ENCODE measurements around the gene COL6A2. TPM values are rescaled to one million over a fixed set of nuclear protein-coding genes. Genes with fewer than 3 reads are reported as not detected.
A peak's percentile ranks its signal among the peaks of the same experiment; 100 is the strongest.

Gene COL6A2
- 161 TPM for polyA plus RNA-seq (ENCODE audit: insufficient read length)
- long read RNA-seq, donor 1, transcript COL6A2-201 (28 exons, 3,461 nt): major isoform, 17 of 44 reads
- long read RNA-seq, donor 1, partial matches to known transcripts: 27 of 44 reads
- long read RNA-seq, donor 1, other reads (novel, unspliced or antisense): 0 of 44 reads
- long read RNA-seq, donor 2, transcript COL6A2-201 (28 exons, 3,461 nt): major isoform, 11 of 24 reads
- long read RNA-seq, donor 2, partial matches to known transcripts: 10 of 24 reads
- long read RNA-seq, donor 2, other reads (novel, unspliced or antisense): 0 of 24 reads
- long read RNA-seq, donor 3, partial matches to known transcripts: 5 of 9 reads
- long read RNA-seq, donor 3, other reads (novel, unspliced or antisense): 0 of 9 reads
- long read RNA-seq, donor 4: 0 reads
- long read RNA-seq, donor 5, transcript COL6A2-201 (28 exons, 3,461 nt): major isoform, 19 of 57 reads
- long read RNA-seq, donor 5, partial matches to known transcripts: 37 of 57 reads
- long read RNA-seq, donor 5, other reads (novel, unspliced or antisense): 0 of 57 reads
- long read RNA-seq, donor 6, transcript COL6A2-201 (28 exons, 3,461 nt): major isoform, 15 of 44 reads
- long read RNA-seq, donor 6, partial matches to known transcripts: 23 of 44 reads
- long read RNA-seq, donor 6, other reads (novel, unspliced or antisense): 5 of 44 reads
- long read RNA-seq, donor 7, transcript COL6A2-201 (28 exons, 3,461 nt): major isoform, 19 of 32 reads
- long read RNA-seq, donor 7, partial matches to known transcripts: 11 of 32 reads
- long read RNA-seq, donor 7, other reads (novel, unspliced or antisense): 0 of 32 reads
- long read RNA-seq, donor 8, partial matches to known transcripts: 0 of 2 reads
- long read RNA-seq, donor 8, other reads (novel, unspliced or antisense): 0 of 2 reads

- peak; percentile 68 for DNase-seq
Observed at GRCh38 chr21:46097336-46098293, at the start of gene COL6A2. Gene COL6A2, plus strand, starts transcription at chr21:46098112.

DNA sequence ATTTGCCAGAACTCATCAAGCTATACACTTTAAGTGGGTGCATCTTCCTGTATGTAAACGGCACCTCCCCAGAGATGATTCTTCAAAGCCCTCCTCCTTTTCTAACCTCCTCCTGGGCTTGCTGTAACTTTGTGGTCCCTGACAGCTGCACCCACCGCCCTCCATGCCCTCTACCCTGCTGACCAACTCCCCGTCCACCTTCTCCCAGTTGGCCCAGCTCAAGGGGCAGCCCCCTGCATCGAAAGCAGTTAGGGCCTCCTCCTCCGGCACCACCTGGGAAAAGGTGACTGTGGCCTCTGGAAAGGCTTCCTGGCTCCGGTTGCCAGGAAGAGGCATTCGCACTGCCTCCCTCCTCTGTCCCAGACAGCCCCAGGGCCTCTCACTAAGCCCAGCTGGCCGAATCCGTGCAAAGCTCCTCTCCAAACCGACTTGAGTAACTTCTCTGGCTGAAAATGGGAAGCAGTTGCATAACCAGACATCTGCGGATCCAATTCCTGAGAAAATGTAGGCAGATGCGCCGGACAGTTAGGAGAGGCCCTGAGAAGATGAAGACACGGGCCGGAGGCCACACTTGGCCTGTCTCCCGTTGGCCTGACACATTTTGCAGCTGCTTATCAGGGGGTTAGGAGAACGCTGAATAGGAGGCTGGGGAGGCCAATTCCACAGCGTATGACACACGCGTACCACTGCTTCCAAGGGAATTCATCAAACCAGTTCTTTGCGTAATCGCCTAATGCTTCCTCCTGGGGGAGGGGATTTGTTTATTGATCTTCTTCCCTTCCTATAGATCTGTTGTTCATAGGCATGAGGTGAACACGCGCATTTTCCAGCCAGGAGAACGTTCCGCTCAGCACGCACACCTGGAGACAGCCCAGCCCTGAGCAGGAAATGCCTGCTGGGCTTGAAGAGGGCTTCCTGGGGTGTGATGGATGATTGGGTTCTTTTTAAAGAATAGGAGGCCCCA, 48.7 kb upstream of the COL6A2 start:
- no peak for DNase-seq

GRCh38 chr21:46049890-46050667, 47.8 kb upstream of the COL6A2 start:
- no peak for DNase-seq

DNA sequence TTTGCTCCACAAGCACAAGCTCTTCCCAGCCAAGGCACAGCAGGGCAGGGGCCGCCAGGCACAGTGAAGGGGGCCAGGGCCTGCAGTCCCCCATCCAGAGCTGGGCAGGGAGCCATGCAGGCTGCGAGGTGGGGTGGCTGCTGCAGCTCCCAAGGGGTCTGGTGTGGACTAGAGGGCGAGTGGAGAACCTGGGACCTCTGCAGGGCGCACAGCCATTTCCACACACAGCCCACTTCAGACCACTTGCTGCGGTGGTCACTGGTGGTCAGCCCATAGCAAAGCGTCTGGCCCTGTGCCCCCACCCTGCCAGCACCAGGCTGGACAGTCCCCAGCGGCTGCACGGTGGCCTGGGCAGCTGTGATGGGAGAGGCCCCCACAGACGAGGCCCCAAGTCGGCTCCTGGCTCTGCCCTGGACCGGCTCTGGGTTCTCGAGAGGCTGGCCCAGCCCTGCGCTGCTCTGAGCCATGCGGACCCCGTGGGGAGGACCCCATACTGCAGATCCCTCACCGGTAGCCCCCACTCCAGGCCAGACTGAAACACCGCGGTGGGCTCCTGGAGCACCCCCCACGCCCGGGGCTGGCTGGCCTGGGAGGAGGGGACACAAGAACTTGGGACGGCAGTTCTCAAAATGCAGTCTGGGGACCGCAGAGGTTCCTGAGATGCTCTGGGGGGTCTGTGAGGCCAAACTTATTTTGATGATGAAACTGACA, 47.1 kb upstream of the COL6A2 start:
- DNase-seq: no peak

GRCh38 chr21:46051379-46051770, 46.5 kb upstream of the COL6A2 start:
- no peak for DNase-seq

- DNase-seq: no peak
Observed at GRCh38 chr21:46051821-46052675, 45.9 kb upstream of the COL6A2 start.

- no peak for DNase-seq
Observed at GRCh38 chr21:46052703-46053651, 44.9 kb upstream of the COL6A2 start.

- DNase-seq: no peak
Observed at GRCh38 chr21:46054031-46054430, 43.9 kb upstream of the COL6A2 start.

GRCh38 chr21:46054451-46054881, 43.4 kb upstream of the COL6A2 start:
- DNase-seq: no peak

- no peak for DNase-seq
Observed at GRCh38 chr21:46055863-46056281, 42.0 kb upstream of the COL6A2 start.

- peak; percentile 60 for DNase-seq
Observed at GRCh38 chr21:46056450-46056903, 41.4 kb upstream of the COL6A2 start.

DNA sequence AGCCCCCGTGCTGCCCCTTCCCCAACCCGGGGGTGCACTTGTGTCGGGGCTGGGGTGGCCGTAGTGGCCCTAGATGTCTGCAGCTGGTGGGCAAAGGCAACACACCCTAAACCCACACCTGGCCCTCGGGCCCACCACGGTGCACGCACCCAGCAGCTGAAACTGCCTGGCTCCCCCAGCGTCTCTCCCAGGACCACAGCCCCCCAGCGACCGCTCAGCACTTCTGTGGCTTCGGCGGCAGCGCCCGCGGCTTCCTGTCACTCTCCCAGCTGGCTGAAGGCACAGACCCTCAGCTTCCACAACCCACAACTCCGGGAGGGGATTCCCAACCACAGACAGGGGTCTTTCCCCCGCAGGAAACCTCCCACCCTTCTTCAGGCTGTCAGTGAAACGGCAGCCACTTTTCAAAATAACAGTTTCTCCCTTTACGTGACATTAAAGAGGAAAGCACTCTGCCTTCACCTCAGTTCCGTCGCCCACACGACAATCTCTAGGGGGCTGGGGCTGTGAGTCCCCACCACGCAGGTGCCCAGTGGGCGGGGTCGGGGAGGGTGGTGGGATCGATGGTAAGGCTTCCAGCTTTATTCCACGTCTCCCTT, 40.7 kb upstream of the COL6A2 start:
- DNase-seq: no peak

- no peak for DNase-seq
Observed at GRCh38 chr21:46057710-46058241, 40.1 kb upstream of the COL6A2 start.

GRCh38 chr21:46058431-46059145, 39.3 kb upstream of the COL6A2 start:
- no peak for DNase-seq

DNA sequence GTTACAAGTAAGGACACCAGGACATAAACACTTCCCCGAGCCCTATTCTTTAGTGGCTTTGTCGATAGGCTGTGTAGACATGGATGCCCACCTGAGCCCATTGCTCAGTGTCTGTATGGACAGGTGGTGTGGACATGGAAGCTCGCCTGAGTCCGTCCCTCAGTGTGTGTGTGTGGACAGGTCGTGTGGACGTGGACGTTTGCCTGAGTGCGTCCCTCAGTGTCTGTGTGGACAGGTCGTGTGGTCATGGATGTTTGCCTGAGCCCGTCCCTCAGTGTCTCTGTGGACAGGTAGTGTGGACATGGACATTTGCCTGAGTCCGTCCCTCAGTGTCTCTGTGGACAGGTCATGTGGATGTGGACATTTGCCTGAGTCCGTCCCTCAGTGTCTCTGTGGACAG, 38.7 kb upstream of the COL6A2 start:
- DNase-seq: no peak
